DOHH2 (cell line): ENCODE results near the gene CREB5.

Source experiments
- CTCF ChIP-seq: fragments of 200-600 bp; sonication (generic); IDR thresholded peaks from one replicate; pipeline ENCODE4 v1.5.1; 2014; ENCODE audit warnings: antibody characterized with exemption, mild to moderate bottlenecking, low read depth, low read length; ENCODE audit not compliant: poor library complexity, severe bottlenecking
- EZH2phosphoT487 ChIP-seq: fragments of 200-600 bp; sonication (generic); IDR thresholded peaks from 2 replicates; pipeline ENCODE4 v1.6.1; 2017; ENCODE audit warnings: borderline replicate concordance, mild to moderate bottlenecking, antibody characterized with exemption, low read length, moderate library complexity, mixed read lengths

- no peak for TF ChIP-seq CTCF
- TF ChIP-seq EZH2phosphoT487 = no peak
These were observed 28.3 kb upstream of the CREB5 start for GRCh38 chr7:28383975-28384374.
